OCI-LY7 (cell line): ENCODE data around the gene CELF4. TPM values are rescaled to one million over a fixed set of nuclear protein-coding genes. Genes with fewer than 3 reads are reported as not detected.

ENCODE experiments used
- BruUV-seq: library from RNA; stranded (reverse); fragments of 400-500 nt; replicated peaks from 2 replicates; lab custom pipeline; 2021; lab: Mats Ljungman, UMichigan
- CTCF ChIA-PET: fragments of 300-600 bp; sonication (Branson Sonifier 250); formaldehyde crosslinking; loops from one replicate; lab custom pipeline; 2022; ENCODE audit warnings: antibody characterized with exemption; ENCODE audit not compliant: unreplicated experiment; lab: Charles Lee
- POLR2A ChIA-PET: fragments of 300-600 bp; sonication (Branson Sonifier 250); formaldehyde crosslinking; loops from one replicate; lab custom pipeline; 2022; ENCODE audit warnings: antibody characterized with exemption; lab: Charles Lee
- DNase-seq: peaks from one replicate; pipeline ENCODE4 v3.0.0-alpha.2; 2015; ENCODE audit warnings: low spot score
- H2AFZ ChIP-seq: fragments of 200-600 bp; sonication (generic), shearing (Covaris generic); 2 replicates; pipeline ENCODE4 v1.6.1; 2014; ENCODE audit warnings: mild to moderate bottlenecking, antibody characterized with exemption, low read length, moderate library complexity
- H3K27ac ChIP-seq: fragments of 200-600 bp; sonication (generic); 2 replicates; pipeline ENCODE4 v1.5.1; 2014; ENCODE audit warnings: mixed run types, low read depth, mild to moderate bottlenecking, moderate library complexity, low read length, inconsistent platforms; ENCODE audit not compliant: poor library complexity, severe bottlenecking
- H3K36me3 ChIP-seq: fragments of 200-600 bp; sonication (generic); 2 replicates; pipeline ENCODE4 v1.6.1; 2014; ENCODE audit warnings: mild to moderate bottlenecking, antibody characterized with exemption, low read length, moderate library complexity, mixed read lengths; ENCODE audit not compliant: insufficient read depth
- H3K4me1 ChIP-seq: fragments of 200-600 bp; sonication (generic); 2 replicates; pipeline ENCODE4 v1.5.1; 2014; ENCODE audit warnings: mild to moderate bottlenecking, low read length; ENCODE audit not compliant: insufficient read depth, poor library complexity, severe bottlenecking
- H3K4me2 ChIP-seq: fragments of 200-600 bp; sonication (generic); 2 replicates; pipeline ENCODE4 v1.6.1; 2014; ENCODE audit warnings: mild to moderate bottlenecking, low read length
- H3K4me3 ChIP-seq: fragments of 200-600 bp; sonication (generic); 2 replicates; pipeline ENCODE4 v1.5.1; 2014; ENCODE audit warnings: mild to moderate bottlenecking, low read depth, low read length; ENCODE audit not compliant: poor library complexity, severe bottlenecking
- H3K79me2 ChIP-seq: fragments of 200-600 bp; sonication (generic); 2 replicates; pipeline ENCODE4 v1.6.1; 2016; ENCODE audit warnings: low read depth, mild to moderate bottlenecking, low read length, moderate library complexity, mixed read lengths; ENCODE audit not compliant: insufficient read depth
- H3K9me2 ChIP-seq: fragments of 200-600 bp; sonication (generic); 2 replicates; pipeline ENCODE4 v1.6.1; 2016; ENCODE audit warnings: mild to moderate bottlenecking, low read length, mixed read lengths; ENCODE audit not compliant: insufficient read depth
- H3K9me3 ChIP-seq: fragments of 200-600 bp; sonication (generic); 2 replicates; pipeline ENCODE4 v1.6.1; 2014; ENCODE audit warnings: mild to moderate bottlenecking, mixed run types, low read length, mixed read lengths
- H4K20me1 ChIP-seq: fragments of 200-600 bp; sonication (generic); 2 replicates; pipeline ENCODE4 v1.6.1; 2014; ENCODE audit warnings: mild to moderate bottlenecking, antibody characterized with exemption, low read length, moderate library complexity, mixed read lengths; ENCODE audit not compliant: insufficient read depth
- EZH2phosphoT487 ChIP-seq: fragments of 200-600 bp; sonication (generic); IDR thresholded peaks from 2 replicates; pipeline ENCODE4 v1.6.1; 2018; ENCODE audit warnings: low read depth, borderline replicate concordance, mild to moderate bottlenecking, mixed run types, antibody characterized with exemption, low read length, moderate library complexity, mixed read lengths
- intact Hi-C: fragments of 100-400 bp; cut with micrococcal nuclease; formaldehyde crosslinking; loops from one replicate; pipeline ENCODE4 v1.10.0; 2022; ENCODE audit not compliant: unreplicated experiment
- total RNA-seq, 2 experiments: library from RNA; depleted of rRNA in 1 of 2; stranded (reverse); fragments of >200 nt in 1 of 2; shearing (Covaris generic) in 1 of 2; gene quantifications; 2 replicates each; pipeline ENCODE4 v1.2.3, GENCODE V29; 2014 to 2022
- TF ChIP-seq, protein P1 (sequence below): fragments of 200-600 bp; sonication (generic); conservative IDR thresholded peaks from 2 replicates; pipeline ENCODE4 v1.5.1; 2014; ENCODE audit warnings: mild to moderate bottlenecking, antibody characterized with exemption, low read length, moderate library complexity, mixed read lengths

CELF4 gene
- total RNA-seq, 2 experiments from 2014 or later = not detected

DNA sequence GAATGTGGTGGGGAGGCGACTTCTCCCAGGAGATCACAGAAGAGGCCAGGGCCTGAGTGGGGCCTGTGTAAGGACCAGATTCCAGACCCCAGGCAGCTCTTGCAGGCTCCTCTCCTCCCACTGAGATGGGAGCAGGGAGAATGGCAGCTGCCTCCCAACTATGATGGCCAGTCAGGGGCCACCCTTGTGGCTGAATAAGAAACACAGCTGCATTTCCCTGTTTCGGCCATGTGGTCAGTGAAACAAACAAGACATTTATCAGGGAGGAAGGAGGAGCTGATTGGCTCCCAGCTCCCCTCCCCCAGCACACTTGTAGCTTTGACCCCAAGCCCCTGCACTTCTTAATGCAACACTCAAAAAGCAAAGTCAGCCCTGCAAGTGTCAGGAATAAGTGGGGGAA is 143.5 kb downstream of the CELF4 start:
- Histone ChIP-seq H3K9me3 (no peaks in the 10 kb centered on the region), H3K79me2 (no peaks in the 10 kb centered on the region), H3K4me1 (peaks cover 4% of the 10 kb centered on the region), H3K9me2 (no peaks in the 10 kb centered on the region), H3K4me2 (no peak overlapping the region), H3K27ac (no peak overlapping the region), H2AFZ (no peak overlapping the region), H3K36me3 (no peaks in the 10 kb centered on the region), H3K4me3 (no peak overlapping the region), H4K20me1 (no peaks in the 10 kb centered on the region)
- DNase-seq = no peak
- ChIA-PET CTCF (no interaction called here), POLR2A (interaction anchor here (0.5 to 1.0 kb wide), 3 partner anchors 9 to 702 kb away, joined by 3 to 5 read pairs (median 4); no protein-coding TSS in a partner anchor)
- no peak for TF ChIP-seq EZH2phosphoT487
- TF ChIP-seq, protein P1, sequence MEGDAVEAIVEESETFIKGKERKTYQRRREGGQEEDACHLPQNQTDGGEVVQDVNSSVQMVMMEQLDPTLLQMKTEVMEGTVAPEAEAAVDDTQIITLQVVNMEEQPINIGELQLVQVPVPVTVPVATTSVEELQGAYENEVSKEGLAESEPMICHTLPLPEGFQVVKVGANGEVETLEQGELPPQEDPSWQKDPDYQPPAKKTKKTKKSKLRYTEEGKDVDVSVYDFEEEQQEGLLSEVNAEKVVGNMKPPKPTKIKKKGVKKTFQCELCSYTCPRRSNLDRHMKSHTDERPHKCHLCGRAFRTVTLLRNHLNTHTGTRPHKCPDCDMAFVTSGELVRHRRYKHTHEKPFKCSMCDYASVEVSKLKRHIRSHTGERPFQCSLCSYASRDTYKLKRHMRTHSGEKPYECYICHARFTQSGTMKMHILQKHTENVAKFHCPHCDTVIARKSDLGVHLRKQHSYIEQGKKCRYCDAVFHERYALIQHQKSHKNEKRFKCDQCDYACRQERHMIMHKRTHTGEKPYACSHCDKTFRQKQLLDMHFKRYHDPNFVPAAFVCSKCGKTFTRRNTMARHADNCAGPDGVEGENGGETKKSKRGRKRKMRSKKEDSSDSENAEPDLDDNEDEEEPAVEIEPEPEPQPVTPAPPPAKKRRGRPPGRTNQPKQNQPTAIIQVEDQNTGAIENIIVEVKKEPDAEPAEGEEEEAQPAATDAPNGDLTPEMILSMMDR = no peak
- intact Hi-C loops = no loop called here
- BruUV-seq = no TSS peak

DNA sequence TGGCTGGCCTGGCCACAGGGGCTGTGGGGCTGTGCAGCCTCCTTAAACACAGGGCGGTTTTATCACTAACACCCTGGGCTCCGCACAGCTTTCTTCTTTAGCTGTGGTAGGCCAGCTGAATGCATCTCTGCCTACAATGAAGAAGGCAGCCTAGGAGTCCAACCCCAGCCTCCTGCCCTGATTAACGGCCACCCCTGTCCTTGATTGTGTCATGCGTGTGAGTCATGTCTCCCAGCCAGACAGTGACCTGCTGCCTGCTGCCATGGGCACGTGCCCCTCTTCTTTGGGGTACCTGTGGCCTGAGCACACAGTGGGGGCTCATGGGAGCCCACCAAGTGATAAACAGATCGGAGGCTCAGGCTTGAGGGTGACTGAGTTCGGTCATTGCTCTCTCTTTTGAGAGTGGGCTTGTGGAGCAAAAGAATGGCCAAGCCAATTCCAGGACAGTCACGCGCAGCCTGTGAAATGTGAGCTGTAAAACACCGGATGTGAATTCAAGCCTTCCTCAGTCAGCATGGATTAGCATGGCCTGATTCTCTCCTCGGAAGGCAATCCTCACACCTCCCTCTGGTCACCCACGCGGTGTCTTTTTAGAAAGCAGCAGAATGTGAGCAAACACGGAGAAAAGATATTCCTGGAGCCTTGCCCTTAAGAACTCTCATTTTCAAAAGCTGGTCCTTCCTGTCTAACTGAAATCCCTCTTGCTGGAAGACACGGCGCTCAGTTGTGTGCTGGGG is 144.1 kb downstream of the CELF4 start:
- Histone ChIP-seq H3K79me2 (no peaks in the 10 kb centered on the region), H2AFZ (no peak overlapping the region), H3K36me3 (no peaks in the 10 kb centered on the region), H3K4me3 (no peak overlapping the region), H4K20me1 (no peaks in the 10 kb centered on the region), H3K4me2 (no peak overlapping the region), H3K27ac (no peak overlapping the region), H3K4me1 (peaks cover 4% of the 10 kb centered on the region), H3K9me3 (no peaks in the 10 kb centered on the region), H3K9me2 (no peaks in the 10 kb centered on the region)
- no TSS peak for BruUV-seq
- CTCF ChIA-PET = no interaction called here
- TF ChIP-seq EZH2phosphoT487 = no peak
- TF ChIP-seq, protein P1 = no peak
- DNase-seq = no peak
- POLR2A ChIA-PET = interaction anchor here (0.5 to 1.0 kb wide), 2 partner anchors 9 to 15 kb away, joined by 4 to 5 read pairs; no protein-coding TSS in a partner anchor
- intact Hi-C loops = no loop called here

GRCh38 chr18:37420315-37420880 is 145.2 kb downstream of the CELF4 start:
- no peak for DNase-seq
- ChIA-PET CTCF (no interaction called here), POLR2A (no interaction called here)
- no peaks in the 10 kb centered on the region for H3K9me3 ChIP-seq
- H3K36me3 ChIP-seq = no peaks in the 10 kb centered on the region
- peaks cover 2% of the 10 kb centered on the region for H3K4me1 ChIP-seq
- no peak overlapping the region for H3K27ac ChIP-seq
- no peak overlapping the region for H2AFZ ChIP-seq
- intact Hi-C loops = no loop called here
- no TSS peak for BruUV-seq
- no peaks in the 10 kb centered on the region for H3K79me2 ChIP-seq
- H3K9me2 ChIP-seq = no peaks in the 10 kb centered on the region
- no peaks in the 10 kb centered on the region for H4K20me1 ChIP-seq
- TF ChIP-seq EZH2phosphoT487 = no peak
- TF ChIP-seq, protein P1 = no peak
- H3K4me2 ChIP-seq = no peak overlapping the region
- no peak overlapping the region for H3K4me3 ChIP-seq
